Cardiac muscle cell (in vitro differentiated cells and primary cell): ENCODE results near the gene USP47. TPM values are rescaled to one million over a fixed set of nuclear protein-coding genes. Genes with fewer than 3 reads are reported as not detected.
"Not testable (repeated sequence)": the region's sequence is repeated elsewhere in the genome, so short reads cannot be mapped to it uniquely, and the experiment has no call there.

Experiments used
- DNase-seq, 2 donors: peaks; one replicate each; pipeline versions ENCODE4 v3.0.0 to v3.0.0-alpha.2; 2010 to 2017; ENCODE audit warnings: low read depth in 1 of 2, low spot score in 1 of 2
- H3K27ac ChIP-seq: fragments of 200-600 bp; sonication (generic); 2 replicates; pipeline ENCODE4 v1.5.1; 2016
- H3K27me3 ChIP-seq: fragments of 200-600 bp; sonication (generic); 2 replicates; pipeline ENCODE4 v1.6.0; 2016; ENCODE audit warnings: control low read depth
- H3K36me3 ChIP-seq: fragments of 200-600 bp; sonication (generic); 2 replicates; pipeline ENCODE4 v1.5.1; 2016; ENCODE audit warnings: control low read depth
- H3K4me1 ChIP-seq: fragments of 200-600 bp; sonication (generic); 2 replicates; pipeline ENCODE4 v1.8.1; 2017; ENCODE audit warnings: low read depth, mild to moderate bottlenecking, mixed run types
- H3K4me3 ChIP-seq: fragments of 200-600 bp; sonication (generic); 2 replicates; pipeline ENCODE4 v1.5.1; 2016; ENCODE audit warnings: mild to moderate bottlenecking
- H3K9me3 ChIP-seq: fragments of 200-600 bp; sonication (generic); 2 replicates; pipeline ENCODE4 v1.5.1; 2017; ENCODE audit warnings: low read depth, mild to moderate bottlenecking, control low read depth
- polyA plus RNA-seq: library from polyadenylated mRNA; unstranded; fragments of >200 nt; fragmentation: Nextera tagmentation; extraction: Ambion mirVana; gene quantifications from 2 replicates; pipeline ENCODE4 v1.2.1, GENCODE V29; 2016
- total RNA-seq: library from RNA; depleted of rRNA; stranded (reverse); fragments of >200 nt; gene quantifications from 2 replicates; pipeline ENCODE4 v1.2.3, GENCODE V29; 2016
- TF ChIP-seq, protein P1 (sequence below): IDR thresholded peaks from 2 replicates; pipeline ENCODE4 v1.5.1; 2012; ENCODE audit warnings: low read depth, mild to moderate bottlenecking, low read length

The USP47 gene
- total and polyA plus RNA-seq, 2 experiments from 2014 or later = 46.6 to 59.6 TPM

- no peak overlapping the region for H3K27ac ChIP-seq
- H3K36me3 ChIP-seq = no peaks in the 10 kb centered on the region
- no peaks in the 10 kb centered on the region for H3K27me3 ChIP-seq
- no peak for DNase-seq
- no peaks in the 10 kb centered on the region for H3K9me3 ChIP-seq
- H3K4me1 ChIP-seq = no peaks in the 10 kb centered on the region
- H3K4me3 ChIP-seq = no peak overlapping the region
- TF ChIP-seq, protein P1, sequence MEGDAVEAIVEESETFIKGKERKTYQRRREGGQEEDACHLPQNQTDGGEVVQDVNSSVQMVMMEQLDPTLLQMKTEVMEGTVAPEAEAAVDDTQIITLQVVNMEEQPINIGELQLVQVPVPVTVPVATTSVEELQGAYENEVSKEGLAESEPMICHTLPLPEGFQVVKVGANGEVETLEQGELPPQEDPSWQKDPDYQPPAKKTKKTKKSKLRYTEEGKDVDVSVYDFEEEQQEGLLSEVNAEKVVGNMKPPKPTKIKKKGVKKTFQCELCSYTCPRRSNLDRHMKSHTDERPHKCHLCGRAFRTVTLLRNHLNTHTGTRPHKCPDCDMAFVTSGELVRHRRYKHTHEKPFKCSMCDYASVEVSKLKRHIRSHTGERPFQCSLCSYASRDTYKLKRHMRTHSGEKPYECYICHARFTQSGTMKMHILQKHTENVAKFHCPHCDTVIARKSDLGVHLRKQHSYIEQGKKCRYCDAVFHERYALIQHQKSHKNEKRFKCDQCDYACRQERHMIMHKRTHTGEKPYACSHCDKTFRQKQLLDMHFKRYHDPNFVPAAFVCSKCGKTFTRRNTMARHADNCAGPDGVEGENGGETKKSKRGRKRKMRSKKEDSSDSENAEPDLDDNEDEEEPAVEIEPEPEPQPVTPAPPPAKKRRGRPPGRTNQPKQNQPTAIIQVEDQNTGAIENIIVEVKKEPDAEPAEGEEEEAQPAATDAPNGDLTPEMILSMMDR = no peak
Measured at GRCh38 chr11:11821899-11822298, 19.9 kb upstream of the USP47 start.

- Histone ChIP-seq H3K4me1 (no peaks in the 10 kb centered on the region), H3K9me3 (no peaks in the 10 kb centered on the region), H3K4me3 (no peak overlapping the region), H3K27me3 (no peaks in the 10 kb centered on the region), H3K36me3 (no peaks in the 10 kb centered on the region), H3K27ac (no peak overlapping the region)
- TF ChIP-seq, protein P1 = no peak
- no peak for DNase-seq
Measured at GRCh38 chr11:11822946-11823345, 18.8 kb upstream of the USP47 start.

DNA sequence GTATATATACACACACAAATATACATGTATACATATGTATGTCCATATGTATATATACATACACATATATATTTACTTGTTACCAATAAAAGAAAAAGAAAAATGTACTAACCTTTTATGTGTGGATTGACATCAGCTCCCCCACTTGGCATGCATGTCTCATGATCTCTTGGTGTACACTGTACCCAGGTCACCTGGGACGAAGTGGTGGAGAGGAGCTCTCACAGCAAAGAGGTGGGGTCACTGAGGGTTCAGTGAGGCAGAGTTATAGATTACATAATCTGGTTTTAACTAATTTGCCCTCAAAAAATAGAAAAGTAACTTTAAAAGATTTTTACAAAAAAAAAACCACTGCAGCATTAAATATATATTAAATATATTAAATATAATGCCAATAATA, 15.5 kb upstream of the USP47 start:
- no peaks in the 10 kb centered on the region for H3K27me3 ChIP-seq
- no peak overlapping the region for H3K4me3 ChIP-seq
- H3K9me3 ChIP-seq = no peaks in the 10 kb centered on the region
- no peaks in the 10 kb centered on the region for H3K4me1 ChIP-seq
- TF ChIP-seq, protein P1 = no peak
- H3K36me3 ChIP-seq = no peaks in the 10 kb centered on the region
- no peak overlapping the region for H3K27ac ChIP-seq
- no peak for DNase-seq

- H3K27ac ChIP-seq = no peak overlapping the region
- DNase-seq = no peak
- H3K9me3 ChIP-seq = no peaks in the 10 kb centered on the region
- no peaks in the 10 kb centered on the region for H3K4me1 ChIP-seq
- no peaks in the 10 kb centered on the region for H3K36me3 ChIP-seq
- H3K4me3 ChIP-seq = no peak overlapping the region
- H3K27me3 ChIP-seq = no peaks in the 10 kb centered on the region
- TF ChIP-seq, protein P1 = no peak
Measured at GRCh38 chr11:11827272-11827671, 14.5 kb upstream of the USP47 start.

- not testable (repeated sequence) for H3K4me1 ChIP-seq, H3K4me3 ChIP-seq, H3K9me3 ChIP-seq, DNase-seq, H3K36me3 ChIP-seq, H3K27ac ChIP-seq, H3K27me3 ChIP-seq
Measured at GRCh38 chr11:11831406-11831805, 10.4 kb upstream of the USP47 start.

- no peak overlapping the region for H3K27ac ChIP-seq
- no peak overlapping the region for H3K4me3 ChIP-seq
- H3K9me3 ChIP-seq = no peaks in the 10 kb centered on the region
- H3K27me3 ChIP-seq = no peaks in the 10 kb centered on the region
- H3K36me3 ChIP-seq = no peaks in the 10 kb centered on the region
- peaks cover 9% of the 10 kb centered on the region for H3K4me1 ChIP-seq
- DNase-seq = no peak
- TF ChIP-seq, protein P1 = no peak
Measured at GRCh38 chr11:11836676-11837231, 5.0 kb upstream of the USP47 start.
